Keratinocyte (primary cell): ENCODE results near the gene HSD17B1.

Experiments
- EZH2 ChIP-seq: IDR thresholded peaks from one replicate; pipeline ENCODE4 v1.6.1; 2012; ENCODE audit warnings: inconsistent platforms, mild to moderate bottlenecking, low read length, moderate library complexity
- TF ChIP-seq, protein P1 (sequence below), 3 experiments: IDR thresholded peaks in 1 of 3; conservative IDR thresholded peaks in 1 of 3; optimal IDR thresholded peaks in 1 of 3; 2 replicates in 2 of 3; 3 replicates in 1 of 3; pipeline versions ENCODE3 to v1.5.1; 2011; ENCODE audit warnings: low read length in 3 of 3, mild to moderate bottlenecking in 3 of 3, moderate library complexity in 2 of 3, control low read depth in 1 of 3, inconsistent platforms in 1 of 3; ENCODE audit not compliant: insufficient read depth in 2 of 3; ENCODE audit errors: extremely low read depth in 1 of 3

DNA sequence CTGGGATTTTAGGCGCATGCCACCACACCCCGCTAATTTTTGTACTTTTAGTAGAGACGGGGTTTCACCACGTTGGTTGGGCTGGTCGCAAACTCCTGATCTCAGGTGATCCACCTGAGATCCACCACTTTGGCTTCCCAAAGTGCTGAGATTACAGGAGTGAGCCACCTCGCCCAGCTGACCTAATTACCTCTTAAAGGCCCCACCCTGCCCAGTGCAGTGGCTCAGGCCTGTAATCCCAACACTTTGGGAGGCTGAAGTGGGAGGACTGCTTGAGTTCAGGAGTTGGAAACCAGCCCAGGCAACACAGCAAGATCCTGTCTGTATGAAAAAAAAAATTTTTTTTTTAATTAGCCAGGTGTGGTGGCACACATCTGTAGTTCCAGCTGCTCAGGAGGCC lies 6.4 kb downstream of the HSD17B1 start:
- no peak for TF ChIP-seq EZH2
- TF ChIP-seq, protein P1, sequence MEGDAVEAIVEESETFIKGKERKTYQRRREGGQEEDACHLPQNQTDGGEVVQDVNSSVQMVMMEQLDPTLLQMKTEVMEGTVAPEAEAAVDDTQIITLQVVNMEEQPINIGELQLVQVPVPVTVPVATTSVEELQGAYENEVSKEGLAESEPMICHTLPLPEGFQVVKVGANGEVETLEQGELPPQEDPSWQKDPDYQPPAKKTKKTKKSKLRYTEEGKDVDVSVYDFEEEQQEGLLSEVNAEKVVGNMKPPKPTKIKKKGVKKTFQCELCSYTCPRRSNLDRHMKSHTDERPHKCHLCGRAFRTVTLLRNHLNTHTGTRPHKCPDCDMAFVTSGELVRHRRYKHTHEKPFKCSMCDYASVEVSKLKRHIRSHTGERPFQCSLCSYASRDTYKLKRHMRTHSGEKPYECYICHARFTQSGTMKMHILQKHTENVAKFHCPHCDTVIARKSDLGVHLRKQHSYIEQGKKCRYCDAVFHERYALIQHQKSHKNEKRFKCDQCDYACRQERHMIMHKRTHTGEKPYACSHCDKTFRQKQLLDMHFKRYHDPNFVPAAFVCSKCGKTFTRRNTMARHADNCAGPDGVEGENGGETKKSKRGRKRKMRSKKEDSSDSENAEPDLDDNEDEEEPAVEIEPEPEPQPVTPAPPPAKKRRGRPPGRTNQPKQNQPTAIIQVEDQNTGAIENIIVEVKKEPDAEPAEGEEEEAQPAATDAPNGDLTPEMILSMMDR (optimal IDR thresholded peaks at IDR 0.05 in 1 of 3, IDR thresholded peaks at IDR 0.05 in 1 of 3, conservative IDR thresholded peaks at IDR 0.05 in 1 of 3; ENCODE audit: extremely low read depth in 1 of 3, insufficient read depth in 2 of 3, low read length in 3 of 3): no peak
